Suprapubic skin (tissue), 4 donors: ENCODE data around the gene CHRNB1. TPM values are rescaled to one million over a fixed set of nuclear protein-coding genes. Genes with fewer than 3 reads are reported as not detected.

ENCODE experiments used
- DNase-seq, 2 donors: peaks; one replicate each; pipeline ENCODE4 v3.0.0-alpha.2; 2019; ENCODE audit warnings: low spot score in 2 of 2
- H3K27ac ChIP-seq: fragments of 200-600 bp; sonication (generic); one replicate; pipeline ENCODE4 v1.5.1; 2019
- H3K27me3 ChIP-seq: fragments of 200-600 bp; sonication (generic); one replicate; pipeline ENCODE4 v1.5.1; 2019
- H3K36me3 ChIP-seq: fragments of 200-600 bp; sonication (generic); one replicate; pipeline ENCODE4 v1.5.1; 2019
- H3K4me1 ChIP-seq: fragments of 200-600 bp; sonication (generic); one replicate; pipeline ENCODE4 v1.5.1; 2019
- H3K4me3 ChIP-seq: fragments of 200-600 bp; sonication (generic); one replicate; pipeline ENCODE4 v1.5.1; 2019; ENCODE audit warnings: mild to moderate bottlenecking
- H3K9me3 ChIP-seq: fragments of 200-600 bp; sonication (generic); one replicate; pipeline ENCODE4 v1.5.1; 2019
- CTCF ChIP-seq, 2 donors: fragments of 200-600 bp in 1 of 2; fragments of 450-650 bp in 1 of 2; sonication (generic) in 1 of 2; IDR thresholded peaks; one replicate each; pipeline ENCODE4 v1.5.1; 2016 to 2019; ENCODE audit warnings: antibody characterized with exemption in 2 of 2, mild to moderate bottlenecking in 1 of 2, moderate library complexity in 1 of 2
- EP300 ChIP-seq: sonication (generic); formaldehyde crosslinking; IDR thresholded peaks from one replicate; pipeline ENCODE4 v1.6.1; 2017; ENCODE audit warnings: antibody characterized with exemption
- POLR2A ChIP-seq, 2 donors: fragments of 450-650 bp; IDR thresholded peaks; one replicate each; pipeline ENCODE4 v1.6.1; 2017; ENCODE audit warnings: antibody characterized with exemption in 2 of 2, mild to moderate bottlenecking in 2 of 2, moderate library complexity in 2 of 2
- POLR2AphosphoS5 ChIP-seq, 3 donors: sonication (generic); formaldehyde crosslinking; IDR thresholded peaks; one replicate each; pipeline ENCODE4 v1.6.1; 2017; ENCODE audit warnings: antibody characterized with exemption in 3 of 3
- WGBS: methylation state at CpG from one replicate; pipeline ENCODE4 v1.1.5; 2018; 5-methylcytosine and 5-hydroxymethylcytosine counted together
- total RNA-seq, 4 donors: library from RNA; depleted of rRNA; stranded (reverse); fragments of >200 nt; gene quantifications; one replicate each; pipeline ENCODE4 v1.1.0, GENCODE V29; 2016

CHRNB1 gene
- total RNA-seq, 4 donors from 2014 or later = 7.3 to 11.3 (median 9.7) TPM

GRCh38 chr17:7462474-7463371 is 17.9 kb downstream of the CHRNB1 start:
- WGBS = 86% methylated on average over 11 of the region's 44 CpGs
- H3K4me3 ChIP-seq = no peak overlapping the region
- H3K4me1 ChIP-seq = peaks cover 28% of the 10 kb centered on the region
- H3K9me3 ChIP-seq = no peaks in the 10 kb centered on the region
- H3K27me3 ChIP-seq = no peaks in the 10 kb centered on the region
- TF ChIP-seq EP300 (no peak), POLR2A (IDR thresholded peaks at IDR 0.05) (no peak), CTCF (IDR thresholded peaks at IDR 0.05) (no peak)
- H3K27ac ChIP-seq = no peak overlapping the region
- H3K36me3 ChIP-seq = peaks cover 30% of the 10 kb centered on the region
- DNase-seq = no peak

GRCh38 chr17:7463372-7463846 is 18.5 kb downstream of the CHRNB1 start:
- TF ChIP-seq POLR2AphosphoS5 (IDR thresholded peaks at IDR 0.05) (no peak), POLR2A (IDR thresholded peaks at IDR 0.05) (no peak), CTCF (IDR thresholded peaks at IDR 0.05) (no peak), EP300 (no peak)
- H3K27ac ChIP-seq = peak overlapping the region; percentile 55
- peaks cover 30% of the 10 kb centered on the region for H3K36me3 ChIP-seq
- WGBS = 80% methylated on average over 11 of the region's 14 CpGs
- no peaks in the 10 kb centered on the region for H3K27me3 ChIP-seq
- DNase-seq = no peak
- H3K4me1 ChIP-seq = peaks cover 28% of the 10 kb centered on the region
- H3K4me3 ChIP-seq = no peak overlapping the region
- no peaks in the 10 kb centered on the region for H3K9me3 ChIP-seq

- DNase-seq = no peak
- Histone ChIP-seq H3K9me3 (no peaks in the 10 kb centered on the region), H3K36me3 (peaks cover 30% of the 10 kb centered on the region), H3K27me3 (no peaks in the 10 kb centered on the region), H3K27ac (peak overlapping the region; percentile 55), H3K4me1 (peaks cover 28% of the 10 kb centered on the region), H3K4me3 (no peak overlapping the region)
- WGBS = 70% methylated on average over 5 of the region's 9 CpGs
- TF ChIP-seq POLR2AphosphoS5 (IDR thresholded peaks at IDR 0.05) (no peak), CTCF (IDR thresholded peaks at IDR 0.05) (no peak), EP300 (no peak), POLR2A (IDR thresholded peaks at IDR 0.05) (no peak)
These were observed 19.2 kb downstream of the CHRNB1 start for GRCh38 chr17:7464081-7464480.

- H3K27me3 ChIP-seq = no peaks in the 10 kb centered on the region
- peak overlapping the region; percentile 25 for H3K27ac ChIP-seq
- no peak overlapping the region for H3K4me3 ChIP-seq
- H3K9me3 ChIP-seq = no peaks in the 10 kb centered on the region
- DNase-seq = no peak
- peaks cover 30% of the 10 kb centered on the region for H3K36me3 ChIP-seq
- no peak for TF ChIP-seq POLR2A (IDR thresholded peaks at IDR 0.05)
- TF ChIP-seq EP300 = no peak
- TF ChIP-seq CTCF (IDR thresholded peaks at IDR 0.05) = no peak
- TF ChIP-seq POLR2AphosphoS5 (IDR thresholded peaks at IDR 0.05) = no peak
- H3K4me1 ChIP-seq = peaks cover 28% of the 10 kb centered on the region
- WGBS = 95% methylated on average over 16 of the region's 33 CpGs
These were observed 20.9 kb downstream of the CHRNB1 start for GRCh38 chr17:7465597-7466275.

DNA sequence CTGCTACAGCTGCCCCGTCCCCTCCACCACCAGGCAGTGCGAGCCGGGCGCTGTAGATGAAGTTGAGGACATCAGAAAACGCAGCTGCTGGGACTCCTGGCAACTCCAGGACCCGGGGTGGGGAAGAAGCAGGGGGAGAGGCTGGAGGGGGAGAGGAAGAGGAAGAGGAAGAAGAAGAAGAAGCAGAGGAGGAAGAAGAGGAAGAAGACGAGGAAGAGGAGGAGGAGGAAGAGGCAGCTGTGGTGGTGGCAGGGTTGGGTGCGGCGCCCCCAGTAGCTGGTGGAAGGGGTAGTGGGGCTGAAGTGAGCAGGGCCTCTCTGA is 21.4 kb downstream of the CHRNB1 start:
- peaks cover 28% of the 10 kb centered on the region for H3K4me1 ChIP-seq
- H3K27me3 ChIP-seq = no peaks in the 10 kb centered on the region
- peaks cover 30% of the 10 kb centered on the region for H3K36me3 ChIP-seq
- no peak for DNase-seq
- no peak overlapping the region for H3K4me3 ChIP-seq
- TF ChIP-seq EP300 (no peak), POLR2A (IDR thresholded peaks at IDR 0.05) (no peak), CTCF (IDR thresholded peaks at IDR 0.05) (no peak), POLR2AphosphoS5 (IDR thresholded peaks at IDR 0.05) (no peak)
- 80% methylated on average over 9 of the region's 9 CpGs for WGBS
- H3K9me3 ChIP-seq = no peaks in the 10 kb centered on the region
- peak overlapping the region; percentile 25 for H3K27ac ChIP-seq
